SU-DHL-6 (cell line): ENCODE data around the gene ACVR1.

ENCODE experiments used
- H2AFZ ChIP-seq: fragments of 200-600 bp; sonication (generic); 2 replicates; pipeline ENCODE4 v1.6.1; 2014; ENCODE audit warnings: low read depth, mild to moderate bottlenecking, moderate library complexity, mixed read lengths, antibody characterized with exemption, low read length; ENCODE audit not compliant: severe bottlenecking
- H3F3A ChIP-seq: fragments of 200-600 bp; shearing (Covaris generic); 2 replicates; pipeline ENCODE4 v1.6.0; 2016; ENCODE audit warnings: antibody characterized with exemption, mild to moderate bottlenecking; ENCODE audit not compliant: insufficient read depth
- H3K27ac ChIP-seq: fragments of 200-600 bp; sonication (generic); 2 replicates; pipeline ENCODE4 v1.5.1; 2016; ENCODE audit warnings: low read depth, mild to moderate bottlenecking, low read length, moderate library complexity, mixed read lengths
- H3K27me3 ChIP-seq: fragments of 200-600 bp; sonication (generic), shearing (Covaris generic); 2 replicates; pipeline ENCODE4 v1.6.0; 2014; ENCODE audit warnings: mild to moderate bottlenecking, low read length
- H3K36me3 ChIP-seq: fragments of 200-600 bp; sonication (generic); 2 replicates; pipeline ENCODE4 v1.6.1; 2014; ENCODE audit warnings: mild to moderate bottlenecking, low read length, mixed read lengths
- H3K4me2 ChIP-seq: fragments of 300-600, 200-600 bp; shearing (Covaris generic), sonication (generic); 2 replicates; pipeline ENCODE4 v1.6.0; 2014; ENCODE audit warnings: low read length, low read depth, mild to moderate bottlenecking; ENCODE audit not compliant: poor library complexity, severe bottlenecking
- H3K4me3 ChIP-seq: fragments of 200-600 bp; sonication (generic); 2 replicates; pipeline ENCODE4 v1.5.1; 2014; ENCODE audit warnings: antibody characterized with exemption, low read length, mild to moderate bottlenecking, mixed read lengths; ENCODE audit not compliant: insufficient read depth, poor library complexity, severe bottlenecking
- H3K79me2 ChIP-seq: fragments of 200-600 bp; sonication (generic); 2 replicates; pipeline ENCODE4 v1.6.1; 2014; ENCODE audit warnings: mild to moderate bottlenecking, low read length, moderate library complexity; ENCODE audit not compliant: insufficient read depth
- H3K9ac ChIP-seq: fragments of 200-600 bp; sonication (generic); 2 replicates; pipeline ENCODE4 v1.7.0; 2014; ENCODE audit warnings: mild to moderate bottlenecking, low read length
- H3K9me2 ChIP-seq: fragments of 200-600 bp; sonication (generic); replicated peaks from 2 replicates; pipeline ENCODE4 v1.6.1; 2014; ENCODE audit warnings: low read length; ENCODE audit not compliant: insufficient read depth
- H3K9me3 ChIP-seq: fragments of 200-600 bp; sonication (generic); 2 replicates; pipeline ENCODE4 v1.6.1; 2014; ENCODE audit warnings: low read length, mixed read lengths; ENCODE audit not compliant: insufficient read depth
- H4K20me1 ChIP-seq: fragments of 200-600 bp; sonication (generic); 2 replicates; pipeline ENCODE4 v1.6.1; 2014; ENCODE audit warnings: low read depth, mild to moderate bottlenecking, antibody characterized with exemption, low read length, moderate library complexity, mixed read lengths
- EZH2phosphoT487 ChIP-seq: fragments of 200-600 bp; sonication (generic), shearing (Covaris generic); conservative IDR thresholded peaks from 2 replicates; pipeline ENCODE4 v1.6.1; 2018; ENCODE audit warnings: mild to moderate bottlenecking, antibody characterized with exemption, low read length, moderate library complexity, mixed read lengths
- TF ChIP-seq, protein P1 (sequence below): fragments of 200-600 bp; sonication (generic); IDR thresholded peaks from one replicate; pipeline ENCODE4 v1.5.1; 2017; ENCODE audit warnings: antibody characterized with exemption, mild to moderate bottlenecking, low read length, moderate library complexity; ENCODE audit not compliant: insufficient read depth, poor library complexity, severe bottlenecking

Gene ACVR1

DNA sequence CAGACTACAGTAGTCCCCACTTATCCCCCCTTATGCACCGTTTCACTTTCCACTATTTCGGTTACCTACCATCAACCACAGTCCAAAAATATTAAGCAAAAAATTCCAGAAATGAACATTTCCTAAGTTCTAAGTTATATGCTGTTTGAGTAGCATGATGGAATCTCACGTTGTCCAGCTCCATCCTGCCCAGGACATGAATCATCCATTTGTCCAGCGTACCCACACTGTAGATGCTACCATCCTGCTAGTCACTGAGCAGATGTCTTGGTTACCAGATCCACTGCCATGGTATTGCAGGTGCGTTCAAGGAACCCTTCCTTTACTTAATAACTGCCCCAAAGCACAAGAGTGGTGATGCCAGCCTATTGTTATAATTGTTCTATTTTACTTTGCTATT, 87.9 kb downstream of the ACVR1 start:
- H3K4me3 ChIP-seq: no peak overlapping the region
- no peak overlapping the region for H2AFZ ChIP-seq
- no peaks in the 10 kb centered on the region for H3K9me2 ChIP-seq
- no peaks in the 10 kb centered on the region for H4K20me1 ChIP-seq
- TF ChIP-seq, protein P1, sequence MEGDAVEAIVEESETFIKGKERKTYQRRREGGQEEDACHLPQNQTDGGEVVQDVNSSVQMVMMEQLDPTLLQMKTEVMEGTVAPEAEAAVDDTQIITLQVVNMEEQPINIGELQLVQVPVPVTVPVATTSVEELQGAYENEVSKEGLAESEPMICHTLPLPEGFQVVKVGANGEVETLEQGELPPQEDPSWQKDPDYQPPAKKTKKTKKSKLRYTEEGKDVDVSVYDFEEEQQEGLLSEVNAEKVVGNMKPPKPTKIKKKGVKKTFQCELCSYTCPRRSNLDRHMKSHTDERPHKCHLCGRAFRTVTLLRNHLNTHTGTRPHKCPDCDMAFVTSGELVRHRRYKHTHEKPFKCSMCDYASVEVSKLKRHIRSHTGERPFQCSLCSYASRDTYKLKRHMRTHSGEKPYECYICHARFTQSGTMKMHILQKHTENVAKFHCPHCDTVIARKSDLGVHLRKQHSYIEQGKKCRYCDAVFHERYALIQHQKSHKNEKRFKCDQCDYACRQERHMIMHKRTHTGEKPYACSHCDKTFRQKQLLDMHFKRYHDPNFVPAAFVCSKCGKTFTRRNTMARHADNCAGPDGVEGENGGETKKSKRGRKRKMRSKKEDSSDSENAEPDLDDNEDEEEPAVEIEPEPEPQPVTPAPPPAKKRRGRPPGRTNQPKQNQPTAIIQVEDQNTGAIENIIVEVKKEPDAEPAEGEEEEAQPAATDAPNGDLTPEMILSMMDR: no peak
- no peak for TF ChIP-seq EZH2phosphoT487
- H3K27me3 ChIP-seq: no peaks in the 10 kb centered on the region
- H3K9me3 ChIP-seq: no peaks in the 10 kb centered on the region
- no peak overlapping the region for H3K27ac ChIP-seq
- H3K79me2 ChIP-seq: no peaks in the 10 kb centered on the region
- H3K9ac ChIP-seq: no peak overlapping the region
- H3K4me2 ChIP-seq: no peak overlapping the region
- H3K36me3 ChIP-seq: no peaks in the 10 kb centered on the region
- no peaks in the 10 kb centered on the region for H3F3A ChIP-seq

GRCh38 chr2:157787364-157787938, 88.7 kb downstream of the ACVR1 start:
- Histone ChIP-seq H3K9ac (no peak overlapping the region), H4K20me1 (no peaks in the 10 kb centered on the region), H3K9me2 (no peaks in the 10 kb centered on the region), H3K27ac (no peak overlapping the region), H3F3A (no peaks in the 10 kb centered on the region), H3K79me2 (no peaks in the 10 kb centered on the region), H3K4me2 (no peak overlapping the region), H3K9me3 (no peaks in the 10 kb centered on the region), H3K4me3 (no peak overlapping the region), H2AFZ (no peak overlapping the region), H3K27me3 (no peaks in the 10 kb centered on the region), H3K36me3 (no peaks in the 10 kb centered on the region)
- TF ChIP-seq, protein P1: no peak
- no peak for TF ChIP-seq EZH2phosphoT487

DNA sequence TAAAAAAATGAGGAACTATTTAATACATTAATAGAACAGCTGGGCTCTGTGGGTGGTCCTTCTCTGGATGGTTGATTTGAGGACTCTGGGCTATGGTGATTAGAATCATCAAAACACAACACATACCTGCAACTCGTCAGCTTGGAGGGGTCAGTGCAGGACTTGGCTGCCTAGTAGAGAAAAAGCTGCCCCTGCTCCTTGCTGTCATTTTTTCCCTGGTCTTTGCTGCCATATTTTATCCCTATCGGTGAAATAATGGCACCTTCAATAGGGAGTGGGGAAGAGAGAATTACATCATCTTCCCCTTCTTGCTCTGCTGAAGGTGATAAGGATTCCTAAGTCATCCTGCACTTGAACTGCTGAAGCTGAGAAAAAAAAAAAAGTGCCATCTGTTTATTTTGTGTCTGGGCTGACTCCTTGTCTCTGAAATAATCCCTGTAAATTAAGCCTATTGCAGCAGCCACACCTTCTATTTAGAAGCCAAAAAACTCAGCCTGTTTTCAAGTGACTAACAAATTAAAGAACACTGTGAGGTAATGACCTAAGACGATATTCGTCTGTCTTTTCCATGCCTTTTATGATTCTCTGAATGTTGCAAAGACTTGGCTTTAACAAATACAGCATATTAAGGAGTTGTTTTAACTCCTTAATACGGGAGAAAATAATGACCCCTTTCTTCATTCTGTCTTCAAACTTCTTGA, 89.3 kb downstream of the ACVR1 start:
- H3K27me3 ChIP-seq: no peaks in the 10 kb centered on the region
- no peak overlapping the region for H2AFZ ChIP-seq
- H3F3A ChIP-seq: no peaks in the 10 kb centered on the region
- H3K9ac ChIP-seq: no peak overlapping the region
- no peaks in the 10 kb centered on the region for H3K36me3 ChIP-seq
- no peaks in the 10 kb centered on the region for H3K9me3 ChIP-seq
- H3K4me2 ChIP-seq: no peak overlapping the region
- no peak overlapping the region for H3K4me3 ChIP-seq
- no peaks in the 10 kb centered on the region for H3K79me2 ChIP-seq
- no peaks in the 10 kb centered on the region for H3K9me2 ChIP-seq
- TF ChIP-seq, protein P1: no peak
- no peak for TF ChIP-seq EZH2phosphoT487
- H3K27ac ChIP-seq: no peak overlapping the region
- no peaks in the 10 kb centered on the region for H4K20me1 ChIP-seq
